ENCODE data around the gene FSTL3. TPM values are rescaled to one million over a fixed set of nuclear protein-coding genes. Genes with fewer than 3 reads are reported as not detected.

FSTL3 gene
- total and polyA plus RNA-seq, 2 of the 13 experiments (the other 11 are each of a cell fraction or from before 2014, with no cell fraction given) = 13.5 to 15.6 TPM

- TF ChIP-seq SOX13 (IDR thresholded peaks at IDR 0.05) = no peak
- TF ChIP-seq SOX13 (CRISPR knock-in tag; conservative IDR thresholded peaks at IDR 0.05 in 1 of 2, IDR thresholded peaks at IDR 0.05 in 1 of 2) = peak in 1 of 2 experiments; percentile 51; a peak in 2 of 4 replicates
- TF ChIP-seq ZNF788 (CRISPR knock-in tag; IDR thresholded peaks at IDR 0.05; ENCODE audit: borderline replicate concordance) = peak; percentile 59; the same call in 1 of the 2 replicates
- TF ChIP-seq EZH2 (conservative IDR thresholded peaks at IDR 0.05; ENCODE audit: low read depth, low read length) = no peak
- no peak for TF ChIP-seq SRY (CRISPR knock-in tag; IDR thresholded peaks at IDR 0.05)
- peak; percentile 45; the same call in 1 of the 2 replicates for TF ChIP-seq BORCS8-MEF2B (CRISPR knock-in tag; IDR thresholded peaks at IDR 0.05)
- TF ChIP-seq ZNF512 (CRISPR knock-in tag; IDR thresholded peaks at IDR 0.05) = no peak
- TF ChIP-seq ZBTB14 (CRISPR knock-in tag; IDR thresholded peaks at IDR 0.05) = 0 out of 2 replicates have a peak, but pooled peaks have one; percentile 27
- TF ChIP-seq HMGXB4 (CRISPR knock-in tag; IDR thresholded peaks at IDR 0.05; ENCODE audit: borderline replicate concordance in 1 of 2, low read depth in 1 of 2) = no peak; a peak in 1 of 4 replicates
- TF ChIP-seq ZBTB33 (CRISPR knock-in tag; IDR thresholded peaks at IDR 0.05) = 0 out of 2 replicates have a peak, but pooled peaks have one; percentile 11
- no peak; the same call in 1 of the 2 replicates for TF ChIP-seq REPIN1 (CRISPR knock-in tag; IDR thresholded peaks at IDR 0.05; ENCODE audit: borderline replicate concordance, low read depth)
- 0 out of 2 replicates have a peak, but pooled peaks have one; percentile 30 for TF ChIP-seq NFAT5 (CRISPR knock-in tag; IDR thresholded peaks at IDR 0.05)
- TF ChIP-seq ZNF746 (CRISPR knock-in tag; IDR thresholded peaks at IDR 0.05) = peak; percentile 55; the same call in 1 of the 2 replicates
- peak; percentile 65; the same call in 1 of the 2 replicates for TF ChIP-seq ZBTB7B (CRISPR knock-in tag; IDR thresholded peaks at IDR 0.05)
- TF ChIP-seq TMF1 (CRISPR knock-in tag; IDR thresholded peaks at IDR 0.05; ENCODE audit: low read depth) = no peak
- TF ChIP-seq NR2F6 (IDR thresholded peaks at IDR 0.05) = no peak
- peak; percentile 48; the same call in 1 of the 2 replicates for TF ChIP-seq NR2F6 (CRISPR knock-in tag; IDR thresholded peaks at IDR 0.05)
Measured at GRCh38 chr19:718991-719512, 42.9 kb downstream of the FSTL3 start (continued).

Measured in HepG2 (cell line).